ENCODE results near the gene ARFGEF2.

GRCh38 chr20:48905297-48905647, 16.2 kb upstream of the ARFGEF2 start:
- TF ChIP-seq POLR2A (IDR thresholded peaks at IDR 0.05; ENCODE audit: low read length): no peak
- no peak for TF ChIP-seq GATA1 (IDR thresholded peaks at IDR 0.05; ENCODE audit: low read depth, low read length)

Data from erythroblast (primary cell).